ENCODE results near the gene LRRN4.
A peak's percentile ranks its signal among the peaks of the same experiment; 100 is the strongest.
"Not testable (repeated sequence)": the region's sequence is repeated elsewhere in the genome, so short reads cannot be mapped to it uniquely, and the experiment has no call there.

LRRN4 gene

DNA sequence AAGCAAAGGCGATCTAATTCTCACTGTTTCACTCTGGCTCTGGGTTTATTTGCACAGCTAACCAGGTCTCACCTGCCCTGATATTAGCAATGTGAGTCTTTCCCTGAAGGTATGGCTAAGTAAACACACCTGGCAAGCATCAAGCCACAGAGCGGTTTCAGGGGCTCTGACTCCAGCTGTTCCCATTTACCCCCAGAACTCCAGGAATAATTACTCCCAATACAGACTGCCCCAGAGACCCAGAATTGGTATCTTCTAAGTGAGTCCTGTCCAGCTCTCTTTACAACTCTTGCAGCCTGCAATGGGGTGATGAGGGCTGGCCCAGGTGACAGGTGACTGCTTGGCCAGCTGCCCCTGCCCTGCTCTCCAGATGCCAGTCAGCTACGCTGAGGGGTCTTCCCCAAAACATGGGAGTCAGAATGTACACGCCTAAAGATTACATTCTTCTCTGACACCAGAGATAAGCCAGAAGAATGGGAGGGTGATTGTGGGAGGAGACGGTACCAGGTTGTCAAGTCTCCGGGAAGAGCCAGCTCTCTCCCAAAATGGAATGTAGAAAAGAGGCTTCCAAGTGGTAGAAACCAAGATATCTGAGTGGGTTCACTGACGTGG lies 4.9 kb upstream of the LRRN4 start:
- peak; percentile 88 for DNase-seq

DNA sequence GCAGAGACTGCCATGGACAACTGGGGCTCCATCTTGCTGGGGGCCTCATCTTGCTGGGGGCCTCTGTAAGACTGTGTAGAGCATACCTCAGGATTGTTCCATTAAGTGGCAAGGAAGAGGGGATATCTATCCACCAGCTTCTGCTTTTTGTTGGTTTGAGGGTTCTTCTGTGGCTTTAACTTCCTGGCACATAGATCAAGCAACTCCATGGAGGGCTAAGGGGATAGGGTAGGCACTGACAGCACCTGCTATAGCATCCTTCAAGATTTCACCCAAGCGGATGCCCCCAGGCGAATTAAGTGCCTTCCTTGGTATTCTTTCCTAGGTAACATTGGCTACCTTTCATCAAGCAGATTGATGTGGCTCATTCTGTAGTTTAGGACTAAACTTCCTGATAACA lies 3.8 kb upstream of the LRRN4 start:
- no peak for DNase-seq

DNA sequence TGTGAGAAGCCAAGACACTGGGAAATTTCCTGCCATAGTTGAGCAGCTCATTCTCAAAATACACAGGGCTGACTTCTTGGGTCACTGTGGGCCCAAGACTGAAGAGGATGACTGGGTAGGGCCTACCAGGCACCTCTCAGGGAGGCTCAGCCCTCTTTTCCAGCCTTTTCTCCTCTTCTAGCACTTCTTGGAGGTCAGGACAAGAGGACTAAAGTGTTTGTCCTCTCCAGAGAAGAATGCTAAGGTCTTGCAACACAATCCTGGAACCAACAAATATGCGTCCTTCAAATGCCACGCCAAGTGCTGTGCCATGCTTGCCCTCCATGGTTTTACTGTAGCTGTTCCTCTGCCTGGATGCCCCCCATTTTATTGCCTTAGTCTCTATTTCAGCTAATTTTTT lies 3.3 kb upstream of the LRRN4 start:
- no peak for DNase-seq

DNA sequence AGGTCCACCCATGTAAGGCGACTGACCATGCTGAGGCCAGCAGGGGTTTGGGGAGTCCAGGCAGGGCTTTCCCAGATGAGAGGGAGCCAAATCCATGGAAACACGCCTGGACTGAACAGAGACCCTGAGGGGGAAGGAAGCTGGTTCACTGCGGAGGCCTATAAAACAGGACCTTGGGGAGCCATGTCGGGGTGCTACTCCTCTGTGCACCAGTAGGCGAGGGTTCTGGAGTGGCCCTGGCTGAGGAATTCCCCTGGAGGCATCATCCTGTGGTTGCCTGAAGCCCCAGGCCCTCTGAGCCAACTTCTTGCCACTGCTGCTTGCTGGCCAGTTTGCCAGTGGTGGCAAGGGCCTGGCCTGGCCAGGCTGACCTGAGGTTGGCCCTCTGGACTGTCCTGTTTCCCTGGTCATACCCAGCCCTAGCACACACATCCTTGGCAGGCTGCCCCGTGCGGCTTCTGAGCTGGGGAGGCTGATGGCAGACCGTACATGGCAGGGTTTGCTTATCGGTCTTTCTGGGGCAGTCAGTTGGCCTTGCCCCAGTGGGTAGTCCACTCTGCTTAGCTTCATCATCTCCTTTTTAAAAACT lies 2.2 kb upstream of the LRRN4 start:
- DNase-seq: no peak

DNA sequence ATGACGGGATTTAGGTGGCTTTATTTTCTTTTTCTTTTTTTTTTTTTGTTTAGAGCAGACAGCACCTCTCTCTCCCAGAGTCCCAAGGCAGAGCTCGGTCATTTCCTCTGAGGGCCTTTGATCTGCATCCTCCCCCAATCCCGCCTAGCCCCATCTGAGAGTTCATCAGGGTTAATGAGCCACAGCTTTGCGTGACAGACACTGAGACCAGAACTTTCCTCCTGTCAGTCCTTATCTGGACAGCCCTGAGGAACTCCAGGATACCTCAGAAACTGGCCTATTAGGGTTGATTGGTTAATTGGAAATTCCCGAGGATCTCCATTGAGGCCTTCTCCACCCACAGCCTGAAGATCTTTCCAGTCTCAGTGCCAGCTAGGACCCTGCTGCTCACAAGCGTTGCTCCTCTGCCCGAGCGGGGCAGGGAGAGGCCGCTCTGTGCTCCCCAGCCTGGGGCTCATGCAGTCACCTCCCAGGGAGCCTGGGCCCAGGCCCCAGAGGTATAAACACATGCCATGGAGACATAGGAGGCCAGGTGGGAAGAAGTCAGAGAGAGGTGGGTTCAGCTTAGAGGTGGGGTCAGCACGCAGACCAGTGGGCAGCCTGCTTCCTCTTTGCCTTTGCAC lies 1.4 kb upstream of the LRRN4 start:
- no peak for DNase-seq

DNA sequence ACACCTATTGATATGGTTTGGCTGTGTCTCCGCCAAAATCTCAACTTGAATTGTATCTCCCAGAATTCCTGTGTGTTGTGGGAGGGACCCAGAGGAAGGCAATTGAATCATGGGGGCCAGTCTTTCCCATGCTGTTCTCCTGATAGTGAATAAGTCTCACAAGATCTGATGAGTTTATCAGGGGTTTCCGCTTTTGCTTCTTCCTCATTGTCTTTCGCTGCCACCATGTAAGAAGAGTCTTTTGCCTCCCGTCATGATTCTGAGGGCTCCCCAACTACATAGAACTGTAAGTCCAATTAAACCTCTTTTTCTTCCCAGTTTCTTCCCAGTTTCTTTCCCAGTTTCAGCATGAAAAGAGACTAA lies 810 bp upstream of the LRRN4 start:
- DNase-seq: not testable (repeated sequence)

DNA sequence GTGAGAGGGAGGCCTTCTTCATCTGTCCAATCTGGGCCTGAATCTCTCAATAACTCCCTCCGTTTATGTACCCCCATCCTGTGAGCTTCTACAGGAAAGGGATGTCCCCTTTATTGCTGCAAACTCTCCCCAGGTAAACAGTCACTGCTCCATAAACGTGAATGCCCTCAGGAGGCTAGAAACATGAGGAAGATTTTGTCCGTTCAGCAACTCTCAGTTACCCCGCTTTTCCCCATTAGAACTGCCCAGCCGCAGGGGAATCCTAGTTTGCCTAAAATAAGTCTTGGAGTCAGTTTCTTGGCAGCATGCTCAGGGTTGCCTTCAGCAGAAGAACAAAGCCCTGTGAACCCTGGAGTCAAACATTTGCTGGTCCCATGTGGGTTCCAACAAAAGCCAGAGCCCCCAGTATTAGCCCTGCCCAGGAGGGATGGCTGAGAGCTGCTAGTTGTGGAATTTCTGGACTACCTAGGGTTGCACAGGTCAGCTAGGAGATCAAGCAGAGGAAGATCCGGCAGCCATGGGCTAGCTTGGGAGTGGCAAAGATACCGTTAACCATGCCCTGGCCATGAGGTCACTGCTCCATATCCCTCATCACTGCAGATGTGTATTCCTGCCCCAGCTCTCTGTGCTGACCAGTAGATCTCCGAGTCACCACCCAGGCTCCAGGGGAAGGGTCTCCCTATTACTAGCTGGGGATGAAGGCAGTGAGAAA lies 640 bp downstream of the LRRN4 start:
- no peak for DNase-seq

DNA sequence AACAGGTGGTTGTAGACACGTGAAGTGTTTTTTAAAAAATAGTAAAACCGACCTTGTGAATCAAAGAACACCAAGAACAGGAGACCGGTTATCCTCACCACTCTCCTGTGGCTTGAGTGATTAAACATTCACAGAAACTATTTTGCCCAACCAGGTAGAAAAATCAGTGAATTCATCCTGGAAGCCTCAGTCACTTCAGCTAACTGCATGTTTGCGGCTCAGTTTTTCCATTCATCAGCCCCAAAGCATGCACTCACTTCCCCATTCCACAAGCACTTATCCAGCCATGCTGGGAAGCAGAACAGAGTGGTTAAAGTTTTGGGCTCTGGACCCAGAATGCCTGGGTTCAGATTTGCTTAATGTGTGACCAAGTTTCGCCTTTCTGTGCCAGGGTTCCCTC lies 2.4 kb downstream of the LRRN4 start:
- DNase-seq: no peak

DNA sequence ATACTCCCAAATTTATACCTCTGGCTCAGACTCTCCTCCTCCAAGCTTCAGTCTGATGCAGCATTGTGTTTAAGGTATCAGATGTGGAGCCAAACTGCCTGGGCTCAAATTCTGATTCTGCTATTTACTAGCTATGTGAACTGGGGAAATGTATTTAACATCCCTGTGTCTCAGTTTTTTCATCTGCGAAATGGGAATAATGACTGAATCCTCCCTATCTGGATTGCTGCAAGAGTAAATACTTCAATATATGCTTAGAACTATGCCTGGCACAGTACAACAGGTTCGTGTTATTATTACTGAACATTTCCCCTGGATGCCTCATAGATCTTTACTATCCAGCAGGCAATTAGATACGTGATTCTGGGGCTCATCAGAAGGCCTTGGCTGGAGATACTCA lies 5.5 kb downstream of the LRRN4 start:
- DNase-seq: no peak

DNA sequence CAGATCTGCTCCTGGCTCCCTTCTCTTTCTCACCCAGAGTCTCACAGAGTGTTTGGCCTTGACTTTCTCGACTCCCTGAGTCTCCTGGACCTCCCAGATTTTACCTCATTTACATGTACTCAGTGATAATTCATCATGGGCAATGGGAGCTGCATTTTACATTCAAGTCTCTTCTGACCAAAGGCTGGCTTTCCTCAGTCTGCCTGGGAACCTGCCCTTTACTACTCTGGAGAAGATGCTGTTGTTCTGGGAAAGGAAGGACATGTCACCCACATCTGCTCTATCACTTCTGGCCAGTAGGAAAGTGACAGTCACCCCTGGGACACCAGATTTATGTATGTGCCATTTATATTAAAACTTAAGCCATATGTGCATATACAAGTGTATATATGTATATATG lies 7.4 kb downstream of the LRRN4 start:
- no peak for DNase-seq

DNA sequence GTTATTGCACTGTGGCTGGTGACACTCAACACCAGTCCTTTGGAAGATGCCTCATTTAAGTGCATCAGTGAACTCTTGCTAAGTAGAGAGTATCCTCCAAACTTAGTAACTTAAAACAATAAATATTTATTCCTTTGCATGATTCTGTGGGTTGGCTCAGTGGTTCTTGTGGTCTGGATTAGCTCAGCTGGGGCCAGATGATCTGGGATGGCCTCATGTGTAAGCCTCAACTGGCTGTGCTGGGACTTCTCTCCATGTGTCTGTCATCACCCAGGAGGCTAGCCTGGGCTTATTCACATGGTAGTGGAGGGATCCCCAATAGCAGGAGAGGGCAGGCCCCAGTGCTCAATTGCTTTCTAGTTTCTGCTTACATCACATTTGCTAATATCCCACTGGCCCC lies 8.3 kb downstream of the LRRN4 start:
- no peak for DNase-seq

DNA sequence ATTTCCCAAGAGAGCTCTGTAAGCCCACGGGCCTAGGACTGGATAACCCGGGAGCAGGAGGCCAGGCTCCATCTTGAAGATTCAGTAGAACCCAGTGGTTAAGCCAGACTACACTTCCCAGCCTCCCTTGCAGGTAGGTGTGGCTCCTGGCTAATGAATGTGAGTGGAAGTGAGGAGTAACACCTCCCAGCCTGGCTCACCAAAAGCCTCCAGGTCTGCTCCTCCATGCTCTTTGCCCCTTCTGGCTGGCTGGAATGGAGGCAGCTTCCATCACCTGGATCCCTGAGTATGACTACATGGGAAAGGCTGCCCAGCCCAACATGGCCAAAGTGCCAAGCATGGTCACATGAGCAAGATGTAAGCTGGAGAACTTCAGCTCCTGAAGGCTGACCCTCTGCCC lies 9.7 kb downstream of the LRRN4 start:
- DNase-seq: no peak

DNA sequence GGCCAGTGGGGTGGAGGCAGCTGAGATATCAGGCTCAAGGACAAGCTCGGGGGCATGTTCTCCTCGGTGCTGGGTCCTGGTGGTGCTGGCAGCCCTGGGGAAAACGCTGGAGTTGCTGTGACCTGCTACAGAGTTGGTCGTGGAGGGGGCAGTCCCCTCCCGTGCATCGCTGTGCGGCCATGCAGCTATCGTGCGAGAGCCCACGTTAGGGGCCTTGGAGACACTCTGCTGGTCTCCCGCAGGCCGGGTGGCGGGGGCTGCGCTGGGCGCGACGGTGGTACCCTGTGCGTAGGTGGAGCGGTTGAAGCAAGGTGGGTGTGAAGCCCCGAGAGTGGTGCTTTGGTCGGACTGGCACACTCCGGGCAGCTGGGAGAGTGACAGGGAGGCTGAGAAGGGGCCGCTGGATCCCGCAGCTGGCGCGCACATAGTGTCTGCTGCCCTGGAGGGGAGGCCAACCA lies 12.0 kb downstream of the LRRN4 start:
- DNase-seq: no peak

DNA sequence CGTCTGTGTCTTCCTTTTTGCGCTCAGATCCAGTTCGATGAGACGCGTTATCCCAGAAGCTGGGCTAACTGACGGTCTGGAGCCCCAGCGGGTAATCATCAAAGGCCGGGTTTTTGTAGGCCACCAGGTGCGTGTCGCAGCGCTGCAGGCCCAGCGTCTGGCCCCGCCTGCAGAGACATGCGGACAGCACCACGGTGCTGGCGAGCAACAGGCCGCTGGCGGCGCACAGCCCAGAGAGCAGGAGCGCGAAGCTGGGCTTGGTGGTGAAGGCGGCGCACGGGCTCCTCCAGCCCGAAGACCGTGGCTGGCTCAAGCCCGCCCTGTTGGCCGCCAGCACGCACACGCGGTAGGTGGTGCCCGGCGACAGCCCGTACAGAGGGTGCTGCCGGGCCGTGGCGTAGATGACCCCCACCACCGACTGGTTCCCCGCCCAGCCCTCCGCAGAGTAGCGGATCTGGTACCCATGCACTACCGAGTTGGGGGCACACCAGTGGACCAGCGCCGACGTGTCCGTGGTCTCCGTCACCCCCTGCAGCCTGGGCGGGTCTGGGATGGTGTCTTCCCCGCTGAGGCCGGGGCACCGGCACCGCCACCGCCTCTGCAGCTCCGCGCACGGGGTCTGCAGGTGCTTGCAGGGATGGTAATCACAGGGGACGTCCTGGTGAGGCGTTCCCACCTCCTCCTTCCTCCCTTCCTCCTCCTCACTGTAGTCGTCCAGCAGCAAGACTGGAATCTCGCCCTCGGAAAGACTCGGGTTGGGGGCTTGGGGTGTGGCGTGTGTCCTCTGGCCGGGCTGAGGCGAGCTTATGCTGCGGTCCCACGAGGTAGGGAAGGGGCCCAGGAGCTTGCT lies 12.7 kb downstream of the LRRN4 start:
- no peak for DNase-seq

DNA sequence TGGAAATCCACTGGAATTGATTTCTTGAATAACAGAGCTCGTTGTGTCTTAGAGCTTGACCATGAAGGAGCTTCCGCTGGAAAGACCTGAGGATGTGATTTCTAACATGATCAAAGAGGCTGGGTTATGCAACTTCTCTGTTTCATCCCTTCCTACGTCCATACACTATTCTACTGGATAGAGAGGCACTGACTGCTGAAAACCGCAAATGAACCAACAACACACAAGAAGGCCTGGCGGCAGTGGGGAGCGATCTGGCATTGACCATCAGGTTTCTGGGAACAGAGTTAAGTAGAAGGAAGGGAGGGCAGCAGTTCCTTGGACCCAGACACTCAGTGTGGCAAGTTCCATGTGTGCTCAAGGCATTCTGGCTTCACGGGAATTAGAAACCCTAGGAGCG lies 13.3 kb downstream of the LRRN4 start:
- no peak for DNase-seq

DNA sequence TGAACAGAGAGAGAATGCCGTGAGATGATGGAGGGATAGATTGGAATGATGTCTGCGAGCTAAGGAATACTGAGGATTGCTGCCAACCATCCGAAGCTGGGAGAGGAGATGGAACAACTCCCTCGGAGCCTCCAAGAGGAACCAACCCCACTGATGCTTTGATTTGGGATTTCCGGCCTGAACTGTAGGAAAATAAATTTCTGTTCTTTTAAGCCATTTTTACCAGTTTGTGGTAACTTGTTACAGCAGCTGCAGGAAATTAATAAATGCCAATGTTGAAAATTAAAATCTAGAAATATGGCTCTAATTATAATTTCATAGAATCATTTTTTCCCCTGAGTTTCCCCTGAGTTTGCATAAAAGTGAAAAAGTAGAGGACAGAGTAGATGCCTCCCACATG lies 14.1 kb downstream of the LRRN4 start:
- DNase-seq: no peak

DNA sequence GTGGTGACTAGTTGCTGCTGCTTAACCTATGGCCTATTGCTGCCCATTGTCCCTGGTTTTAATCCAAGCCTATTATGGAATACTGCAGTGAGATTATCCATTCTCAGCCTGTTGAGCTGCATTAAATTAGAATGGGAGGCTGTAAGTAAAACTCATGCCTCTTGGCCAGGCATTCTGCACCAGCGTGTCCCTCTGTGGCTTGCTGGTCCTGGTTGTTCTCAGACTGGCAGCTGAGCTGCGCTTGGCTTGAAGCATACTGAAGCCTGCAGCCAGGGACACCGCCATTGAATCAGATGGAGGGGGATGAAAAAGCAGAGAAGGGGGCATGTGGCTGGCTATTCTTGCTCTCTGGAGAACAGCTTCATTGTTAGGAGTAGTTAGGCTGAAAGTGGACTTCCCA lies 15.6 kb downstream of the LRRN4 start:
- DNase-seq: no peak

DNA sequence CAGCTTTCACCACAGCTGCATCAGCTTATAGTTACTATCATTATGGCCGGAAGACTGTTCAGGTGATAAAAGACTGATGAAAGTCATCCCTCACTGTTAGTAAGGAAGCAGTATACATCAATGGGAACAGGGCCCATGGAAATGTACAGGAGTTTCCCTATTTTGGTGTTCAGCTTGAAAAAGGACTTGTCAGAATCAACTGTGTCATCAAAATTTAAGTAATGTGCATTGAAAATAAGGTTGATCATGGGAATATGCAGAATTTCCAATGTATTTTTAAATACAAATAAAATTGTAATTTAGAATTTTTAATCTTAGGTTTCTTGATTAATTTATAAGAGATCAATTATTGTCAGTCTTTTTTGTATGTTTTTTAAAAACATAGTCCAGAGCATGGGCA lies 16.8 kb downstream of the LRRN4 start:
- no peak for DNase-seq

DNA sequence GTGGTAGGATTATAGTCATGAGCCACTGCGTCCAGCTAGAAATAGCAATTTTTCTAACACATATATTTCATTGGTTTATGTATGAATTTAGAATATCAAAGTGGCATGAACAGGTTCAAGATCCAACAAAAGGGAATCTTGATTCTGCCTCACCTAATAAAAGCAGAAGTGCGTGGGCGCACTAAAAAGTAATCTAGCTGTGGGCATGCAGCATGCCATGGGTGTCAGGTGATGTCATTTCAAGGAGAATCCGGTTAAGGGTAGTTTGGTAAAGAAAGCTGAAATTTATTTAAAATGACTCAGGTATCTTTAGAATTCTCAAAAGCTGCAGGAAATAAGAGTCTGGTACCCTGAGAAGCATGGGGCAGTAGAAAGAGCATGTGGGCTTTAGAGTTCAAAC lies 17.6 kb downstream of the LRRN4 start:
- no peak for DNase-seq

DNA sequence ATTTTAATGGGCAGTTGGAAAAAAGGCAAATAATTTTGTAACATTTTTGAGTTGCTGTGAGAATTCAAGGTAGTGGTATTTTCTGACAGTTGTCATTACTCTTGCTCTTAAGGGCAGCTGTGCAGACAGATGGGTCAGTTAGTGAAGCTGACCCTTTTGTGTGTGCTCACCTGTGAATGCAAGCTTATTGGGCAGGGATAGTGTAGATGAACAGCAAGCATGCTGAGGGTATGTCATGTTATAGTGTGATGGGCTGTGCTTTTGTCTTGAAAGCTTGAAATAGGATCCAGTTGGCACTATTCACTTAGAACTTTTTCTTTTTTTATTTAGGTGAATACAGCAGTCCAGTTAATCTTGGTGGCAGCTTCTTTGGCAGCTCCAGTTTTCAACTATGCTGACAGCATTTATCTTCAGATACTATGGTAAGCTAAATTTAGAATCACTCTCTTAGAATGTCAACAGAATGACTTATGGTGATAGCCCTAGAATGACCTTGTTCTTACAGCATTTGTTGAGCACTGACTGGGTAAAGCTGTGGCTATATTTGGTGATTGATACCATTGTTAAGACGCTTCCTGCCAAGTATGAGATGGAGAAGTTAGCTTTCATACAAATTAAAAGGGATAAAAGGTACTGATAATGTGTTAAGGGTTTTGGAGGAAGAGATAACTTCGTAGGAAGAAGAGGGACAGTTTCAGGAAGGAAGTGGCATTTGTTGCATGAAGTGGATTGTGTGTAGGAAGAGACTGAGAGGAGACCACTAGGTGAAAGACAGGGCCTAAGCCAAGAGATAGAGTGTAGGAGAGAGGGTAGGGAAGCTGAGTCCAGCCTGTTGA lies 19.5 kb downstream of the LRRN4 start:
- no peak for DNase-seq

DNA sequence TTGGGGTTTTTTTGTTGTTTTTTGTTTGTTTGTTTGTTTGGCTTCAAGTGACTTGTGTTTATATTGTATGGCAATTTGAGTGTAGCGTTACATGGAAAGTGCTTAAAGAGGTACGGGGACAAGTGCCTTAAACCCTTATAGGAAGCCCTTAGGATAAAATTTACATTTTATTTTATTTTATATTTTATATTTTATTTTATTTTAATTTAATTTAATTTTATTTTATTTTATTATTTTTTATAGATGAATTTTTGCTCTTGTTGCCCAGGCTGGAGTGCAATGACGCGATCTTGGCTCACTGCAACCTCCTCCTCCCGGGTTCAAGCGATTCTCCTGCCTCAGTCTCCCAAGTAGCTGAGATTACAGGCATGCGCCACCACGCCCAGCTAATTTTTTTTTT lies 21.0 kb downstream of the LRRN4 start:
- DNase-seq: not testable (repeated sequence)

DNA sequence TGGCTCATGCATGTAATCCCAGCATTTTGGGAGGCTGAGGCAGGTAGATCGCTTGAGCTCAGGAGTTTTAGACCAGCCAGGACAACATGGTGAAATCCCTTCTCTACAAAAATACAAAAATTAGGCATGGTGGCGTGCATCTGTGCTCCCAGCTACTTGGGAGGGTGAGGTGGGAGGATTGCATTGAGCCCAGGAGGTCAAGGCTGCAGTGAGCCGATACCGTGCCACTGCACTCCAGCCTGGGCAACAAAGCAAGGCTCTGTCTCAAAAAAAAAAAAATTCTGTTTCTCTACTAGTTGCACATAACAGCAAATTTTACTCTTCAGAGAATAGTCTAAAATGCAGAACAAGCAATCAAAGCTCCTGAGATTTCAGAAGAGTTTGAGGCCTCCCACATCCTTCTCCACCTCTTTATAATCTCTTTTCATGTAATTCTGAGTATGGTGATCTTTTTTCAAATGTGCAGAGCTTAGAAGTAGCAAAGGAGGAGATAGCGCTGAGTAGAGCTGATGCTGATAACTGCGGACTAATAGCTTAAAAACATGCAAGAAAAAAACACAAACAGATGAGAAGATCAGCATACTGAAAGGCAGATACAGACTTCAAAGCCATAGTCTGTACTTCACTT lies 23.3 kb downstream of the LRRN4 start:
- DNase-seq: no peak

Data from NCI-H2029 treated with DMSO at 0.1 percent for 48 hours (cell line).